HCT116 (cell line): ENCODE measurements around the gene PDE4D. TPM values are rescaled to one million over a fixed set of nuclear protein-coding genes. Genes with fewer than 3 reads are reported as not detected.

Experiments
- ATAC-seq: fragments of 200-7000 bp; cut with Tn5 transposase; 2 replicates; pipeline ENCODE4 v1.9.1; 2020; ENCODE audit warnings: mild to moderate bottlenecking, moderate library complexity
- BruUV-seq: library from RNA; stranded (reverse); fragments of 400-500 nt; replicated peaks from 2 replicates; lab custom pipeline; 2021; lab: Mats Ljungman, UMichigan
- CTCF ChIA-PET: fragments of 300-600 bp; sonication (Branson Sonifier 250); formaldehyde crosslinking; loops from one replicate; lab custom pipeline; 2021; ENCODE audit warnings: antibody characterized with exemption; lab: Charles Lee
- POLR2A ChIA-PET: fragments of 300-600, 350-600 bp; sonication (Branson Sonifier 250); formaldehyde crosslinking; loops from one replicate; lab custom pipeline; 2021; ENCODE audit warnings: antibody characterized with exemption; lab: Charles Lee
- RAD21 ChIA-PET, 2 experiments: fragments of 300-600 bp; sonication (Branson Sonifier 250); formaldehyde crosslinking; loops; one replicate each; lab custom pipeline; 2023; ENCODE audit warnings: low total read pairs in 2 of 2; ENCODE audit not compliant: uncharacterized antibody in 2 of 2, unreplicated experiment in 2 of 2, low non-redundant PET in 1 of 2; lab: Charles Lee
- DNase-seq: peaks from one replicate; pipeline ENCODE4 v3.0.0-alpha.2; 2010; ENCODE audit warnings: low read depth, low spot score
- H2AFZ ChIP-seq: fragments of 200-600 bp; shearing (Covaris generic), sonication (generic); 2 replicates; pipeline ENCODE4 v1.6.1; 2017; ENCODE audit warnings: low read depth, mixed run types, mixed read lengths, antibody characterized with exemption, low read length; ENCODE audit not compliant: poor library complexity, severe bottlenecking
- H3K27ac ChIP-seq: 2 replicates; pipeline ENCODE4 v1.5.1; 2012; ENCODE audit warnings: low read depth, low read length
- H3K27me3 ChIP-seq: fragments of 200-600 bp; sonication (generic); 2 replicates; pipeline ENCODE4 v1.6.1; 2016; ENCODE audit warnings: mixed run types, low read length, mixed read lengths; ENCODE audit not compliant: insufficient read depth
- H3K36me3 ChIP-seq, 2 experiments: fragments of 200-500 bp in 1 of 2; fragments of 200-600 bp in 1 of 2; sonication (Bioruptor generic) in 1 of 2; sonication (generic) in 1 of 2; 2 replicates each; pipeline versions ENCODE4 v1.5.1 to v1.6.1; 2014 to 2016; ENCODE audit warnings: low read length in 2 of 2, inconsistent platforms in 1 of 2, mixed read lengths in 1 of 2, mixed run types in 1 of 2; ENCODE audit not compliant: insufficient read depth in 2 of 2, control insufficient read depth in 1 of 2
- H3K4me1 ChIP-seq, 2 experiments: fragments of 200-600 bp in 1 of 2; sonication (generic) in 1 of 2; 2 replicates each; pipeline versions ENCODE4 v1.5.1 to v1.6.1; 2012 to 2017; ENCODE audit warnings: low read length in 2 of 2, inconsistent platforms in 1 of 2, mild to moderate bottlenecking in 1 of 2, mixed read lengths in 1 of 2, mixed run types in 1 of 2, moderate library complexity in 1 of 2; ENCODE audit not compliant: insufficient read depth in 2 of 2, control insufficient read depth in 1 of 2
- H3K4me2 ChIP-seq: fragments of 200-600 bp; sonication (generic); 2 replicates; pipeline ENCODE4 v1.6.1; 2017; ENCODE audit warnings: mixed run types, low read length, mixed read lengths
- H3K4me3 ChIP-seq, 2 experiments: fragments of 200-600 bp in 1 of 2; sonication (generic) in 1 of 2; replicated peaks in 1 of 2; 2 replicates each; pipeline ENCODE4 v1.5.1; 2011 to 2016; ENCODE audit warnings: low read length in 2 of 2, control low read depth in 1 of 2, low read depth in 1 of 2, mild to moderate bottlenecking in 1 of 2, mixed read lengths in 1 of 2, mixed run types in 1 of 2
- H3K79me2 ChIP-seq: fragments of 200-600 bp; sonication (generic); 2 replicates; pipeline ENCODE4 v1.6.1; 2017; ENCODE audit warnings: mild to moderate bottlenecking, mixed run types, low read length, moderate library complexity, mixed read lengths; ENCODE audit not compliant: insufficient read depth
- H3K9ac ChIP-seq: fragments of 200-600 bp; sonication (generic); 2 replicates; pipeline ENCODE4 v1.6.1; 2016; ENCODE audit warnings: low read length, mixed read lengths
- H3K9me2 ChIP-seq: fragments of 200-600 bp; sonication (generic), shearing (Covaris generic); 2 replicates; pipeline ENCODE4 v1.6.1; 2017; ENCODE audit warnings: mixed run types, mild to moderate bottlenecking, moderate library complexity; ENCODE audit not compliant: insufficient read depth
- H3K9me3 ChIP-seq, 2 experiments: fragments of 200-500 bp in 1 of 2; fragments of 200-600 bp in 1 of 2; sonication (Bioruptor generic) in 1 of 2; sonication (generic) in 1 of 2; 2 replicates each; pipeline ENCODE4 v1.6.1; 2014 to 2017; ENCODE audit warnings: low read length in 2 of 2, mixed read lengths in 2 of 2, inconsistent platforms in 1 of 2, low read depth in 1 of 2, mild to moderate bottlenecking in 1 of 2, mixed run types in 1 of 2, moderate library complexity in 1 of 2; ENCODE audit not compliant: control insufficient read depth in 1 of 2, insufficient read depth in 1 of 2
- H4K20me1 ChIP-seq: fragments of 200-600 bp; sonication (generic), shearing (Covaris generic); 2 replicates; pipeline ENCODE4 v1.6.1; 2017; ENCODE audit warnings: mixed run types, mild to moderate bottlenecking, moderate library complexity; ENCODE audit not compliant: insufficient read depth
- EGR1 ChIP-seq: IDR thresholded peaks from 2 replicates; pipeline ENCODE4 v1.6.1; 2012; ENCODE audit warnings: low read depth
- FOSL1 ChIP-seq: IDR thresholded peaks from 2 replicates; pipeline ENCODE4 v1.6.1; 2012; ENCODE audit warnings: low read depth
- JUND ChIP-seq: IDR thresholded peaks from 2 replicates; pipeline ENCODE4 v1.6.1; 2012
- MAX ChIP-seq: IDR thresholded peaks from 2 replicates; pipeline ENCODE4 v1.6.1; 2012
- POLR2A ChIP-seq: IDR thresholded peaks from 2 replicates; pipeline ENCODE4 v1.7.0; 2011; ENCODE audit warnings: borderline replicate concordance; ENCODE audit not compliant: insufficient read depth, insufficient read length; ENCODE audit errors: extremely low read depth
- SIN3A ChIP-seq: IDR thresholded peaks from 2 replicates; pipeline ENCODE4 v1.6.1; 2012; ENCODE audit warnings: low read depth
- SP1 ChIP-seq: IDR thresholded peaks from 2 replicates; pipeline ENCODE4 v1.6.1; 2012; ENCODE audit warnings: low read depth
- YY1 ChIP-seq: IDR thresholded peaks from 2 replicates; pipeline ENCODE4 v1.6.1; 2011; ENCODE audit warnings: low read length, low read depth, moderate library complexity, mild to moderate bottlenecking; ENCODE audit not compliant: insufficient replicate concordance; ENCODE audit errors: extremely low read depth
- intact Hi-C: fragments of 100-400 bp; cut with micrococcal nuclease; formaldehyde crosslinking; loops from 2 replicates; pipeline ENCODE4 v1.10.0; 2022
- total RNA-seq: library from RNA; stranded (reverse); gene quantifications from one replicate; pipeline ENCODE4 v1.2.1, GENCODE V29; 2021; ENCODE audit not compliant: unreplicated experiment
- TF ChIP-seq, protein P1 (sequence below), 3 experiments: fragments of 200-600 bp in 1 of 3; sonication (generic) in 1 of 3; IDR thresholded peaks in 2 of 3; conservative IDR thresholded peaks in 1 of 3; 2 replicates each; pipeline ENCODE4 v1.5.1; 2012 to 2017; ENCODE audit warnings: low read depth in 2 of 3, low read length in 2 of 3, antibody characterized with exemption in 1 of 3, borderline replicate concordance in 1 of 3, control low read depth in 1 of 3, mild to moderate bottlenecking in 1 of 3, mixed read lengths in 1 of 3, mixed run types in 1 of 3, moderate library complexity in 1 of 3; ENCODE audit not compliant: insufficient read depth in 1 of 3

Gene PDE4D
- total RNA-seq, 1 experiment from 2014 or later = 1.1 TPM

- no TSS peak for BruUV-seq
- CTCF ChIA-PET = no interaction called here
Observed at GRCh38 chr5:59732301-59732700, 161.2 kb downstream of the PDE4D start.

More at GRCh38 chr5:59732301-59732700, 161.2 kb downstream of the PDE4D start:
- no peaks in the 10 kb centered on the region for H3K9me2 ChIP-seq
- no peak overlapping the region for H3K4me3 ChIP-seq
- DNase-seq (no peak), ATAC-seq (no peak)
- H3K9ac ChIP-seq = no peak overlapping the region
- no peak for TF ChIP-seq EGR1
- no peak for TF ChIP-seq YY1
- no peak for TF ChIP-seq SP1
- no peak for TF ChIP-seq POLR2A
- TF ChIP-seq JUND = no peak
- no peak for TF ChIP-seq MAX
- TF ChIP-seq, protein P1, sequence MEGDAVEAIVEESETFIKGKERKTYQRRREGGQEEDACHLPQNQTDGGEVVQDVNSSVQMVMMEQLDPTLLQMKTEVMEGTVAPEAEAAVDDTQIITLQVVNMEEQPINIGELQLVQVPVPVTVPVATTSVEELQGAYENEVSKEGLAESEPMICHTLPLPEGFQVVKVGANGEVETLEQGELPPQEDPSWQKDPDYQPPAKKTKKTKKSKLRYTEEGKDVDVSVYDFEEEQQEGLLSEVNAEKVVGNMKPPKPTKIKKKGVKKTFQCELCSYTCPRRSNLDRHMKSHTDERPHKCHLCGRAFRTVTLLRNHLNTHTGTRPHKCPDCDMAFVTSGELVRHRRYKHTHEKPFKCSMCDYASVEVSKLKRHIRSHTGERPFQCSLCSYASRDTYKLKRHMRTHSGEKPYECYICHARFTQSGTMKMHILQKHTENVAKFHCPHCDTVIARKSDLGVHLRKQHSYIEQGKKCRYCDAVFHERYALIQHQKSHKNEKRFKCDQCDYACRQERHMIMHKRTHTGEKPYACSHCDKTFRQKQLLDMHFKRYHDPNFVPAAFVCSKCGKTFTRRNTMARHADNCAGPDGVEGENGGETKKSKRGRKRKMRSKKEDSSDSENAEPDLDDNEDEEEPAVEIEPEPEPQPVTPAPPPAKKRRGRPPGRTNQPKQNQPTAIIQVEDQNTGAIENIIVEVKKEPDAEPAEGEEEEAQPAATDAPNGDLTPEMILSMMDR (IDR thresholded peaks at IDR 0.05 in 2 of 3, conservative IDR thresholded peaks at IDR 0.05 in 1 of 3; ENCODE audit: borderline replicate concordance in 1 of 3, insufficient read depth in 1 of 3, low read depth in 2 of 3, low read length in 2 of 3) = no peak
- TF ChIP-seq FOSL1 = no peak
- TF ChIP-seq SIN3A = no peak
- H3K27ac ChIP-seq = no peak overlapping the region
- no peaks in the 10 kb centered on the region for H3K4me1 ChIP-seq
- ChIA-PET POLR2A (no interaction called here), RAD21 (no interaction called here)
- no peak overlapping the region for H3K4me2 ChIP-seq
- no peak overlapping the region for H2AFZ ChIP-seq
- no peaks in the 10 kb centered on the region for H3K79me2 ChIP-seq
- H4K20me1 ChIP-seq = no peaks in the 10 kb centered on the region; the same call in 1 of the 2 replicates
- intact Hi-C loops = no loop called here
- H3K9me3 ChIP-seq = no peaks in the 10 kb centered on the region
- no peaks in the 10 kb centered on the region for H3K36me3 ChIP-seq
- no peaks in the 10 kb centered on the region; the same call in 1 of the 2 replicates for H3K27me3 ChIP-seq
